SIG-M5 (cell line): Measurements from ENCODE around the gene VPS18.
"Not testable (repeated sequence)": the region's sequence is repeated elsewhere in the genome, so short reads cannot be mapped to it uniquely, and the experiment has no call there.

Experiments
- DNase-seq: peaks from one replicate; lab custom pipeline; 2025; lab: John Stamatoyannopoulos, UW

Gene VPS18, protein sequence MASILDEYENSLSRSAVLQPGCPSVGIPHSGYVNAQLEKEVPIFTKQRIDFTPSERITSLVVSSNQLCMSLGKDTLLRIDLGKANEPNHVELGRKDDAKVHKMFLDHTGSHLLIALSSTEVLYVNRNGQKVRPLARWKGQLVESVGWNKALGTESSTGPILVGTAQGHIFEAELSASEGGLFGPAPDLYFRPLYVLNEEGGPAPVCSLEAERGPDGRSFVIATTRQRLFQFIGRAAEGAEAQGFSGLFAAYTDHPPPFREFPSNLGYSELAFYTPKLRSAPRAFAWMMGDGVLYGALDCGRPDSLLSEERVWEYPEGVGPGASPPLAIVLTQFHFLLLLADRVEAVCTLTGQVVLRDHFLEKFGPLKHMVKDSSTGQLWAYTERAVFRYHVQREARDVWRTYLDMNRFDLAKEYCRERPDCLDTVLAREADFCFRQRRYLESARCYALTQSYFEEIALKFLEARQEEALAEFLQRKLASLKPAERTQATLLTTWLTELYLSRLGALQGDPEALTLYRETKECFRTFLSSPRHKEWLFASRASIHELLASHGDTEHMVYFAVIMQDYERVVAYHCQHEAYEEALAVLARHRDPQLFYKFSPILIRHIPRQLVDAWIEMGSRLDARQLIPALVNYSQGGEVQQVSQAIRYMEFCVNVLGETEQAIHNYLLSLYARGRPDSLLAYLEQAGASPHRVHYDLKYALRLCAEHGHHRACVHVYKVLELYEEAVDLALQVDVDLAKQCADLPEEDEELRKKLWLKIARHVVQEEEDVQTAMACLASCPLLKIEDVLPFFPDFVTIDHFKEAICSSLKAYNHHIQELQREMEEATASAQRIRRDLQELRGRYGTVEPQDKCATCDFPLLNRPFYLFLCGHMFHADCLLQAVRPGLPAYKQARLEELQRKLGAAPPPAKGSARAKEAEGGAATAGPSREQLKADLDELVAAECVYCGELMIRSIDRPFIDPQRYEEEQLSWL

DNA sequence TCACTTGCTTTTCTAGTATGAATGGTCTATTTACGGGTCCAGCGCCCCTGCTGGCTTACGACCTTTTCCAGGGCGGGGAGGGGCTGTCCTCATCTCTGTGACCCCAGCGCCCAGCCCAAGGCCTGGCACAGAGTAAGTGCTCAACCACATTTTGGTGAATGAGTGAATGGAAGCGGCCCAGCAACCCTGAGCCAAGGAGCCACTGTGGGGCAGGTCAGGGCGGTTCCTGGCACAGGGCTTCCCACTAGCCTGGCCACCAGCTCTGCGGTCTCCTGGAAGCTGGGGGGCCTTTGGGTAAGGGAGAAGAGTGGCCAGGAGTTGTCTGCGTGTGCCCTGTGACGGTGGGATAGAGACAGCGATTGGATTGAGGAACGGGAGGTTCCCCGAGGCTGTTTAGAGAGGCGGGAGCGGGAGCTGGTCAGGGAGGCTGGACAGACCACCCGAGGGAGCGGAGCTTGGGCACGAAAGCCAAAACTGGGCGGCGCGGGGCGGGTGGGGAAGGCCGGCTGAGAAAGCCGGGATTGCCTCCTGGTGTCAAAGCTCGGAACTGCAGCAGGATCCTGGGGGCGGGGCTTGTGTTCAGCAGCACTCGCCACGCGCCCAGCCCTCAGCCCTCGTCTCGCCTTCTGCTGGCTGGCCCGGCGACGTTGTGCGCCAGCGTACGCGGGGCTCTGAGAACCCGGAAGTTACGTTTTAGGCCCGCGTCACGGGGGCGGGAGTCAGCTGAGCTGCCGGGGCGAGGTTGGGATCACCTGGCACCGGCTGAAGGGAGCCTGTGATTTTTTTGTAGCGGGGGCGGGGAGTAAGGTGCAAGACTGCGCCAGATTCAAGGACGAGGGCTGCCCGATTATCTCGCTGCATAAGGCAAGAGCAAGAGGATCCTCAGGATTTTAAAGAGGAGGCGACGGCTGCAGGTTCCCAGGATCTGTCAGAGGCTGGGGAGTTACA is at the start of gene VPS18:
VPS18 (plus strand) TSS at position 718 of the 948 bp plus-strand sequence. CDS start 319 bp downstream, outside the sequence.
- peak; percentile 63 for DNase-seq

DNA sequence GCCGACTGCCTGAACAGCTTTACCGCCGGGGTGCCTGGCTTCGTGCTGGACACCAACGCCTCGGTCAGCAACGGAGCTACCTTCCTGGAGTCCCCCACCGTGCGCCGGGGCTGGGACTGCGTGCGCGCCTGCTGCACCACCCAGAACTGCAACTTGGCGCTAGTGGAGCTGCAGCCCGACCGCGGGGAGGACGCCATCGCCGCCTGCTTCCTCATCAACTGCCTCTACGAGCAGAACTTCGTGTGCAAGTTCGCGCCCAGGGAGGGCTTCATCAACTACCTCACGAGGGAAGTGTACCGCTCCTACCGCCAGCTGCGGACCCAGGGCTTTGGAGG is 49.6 kb upstream of the VPS18 start:
- no peak for DNase-seq

DNA sequence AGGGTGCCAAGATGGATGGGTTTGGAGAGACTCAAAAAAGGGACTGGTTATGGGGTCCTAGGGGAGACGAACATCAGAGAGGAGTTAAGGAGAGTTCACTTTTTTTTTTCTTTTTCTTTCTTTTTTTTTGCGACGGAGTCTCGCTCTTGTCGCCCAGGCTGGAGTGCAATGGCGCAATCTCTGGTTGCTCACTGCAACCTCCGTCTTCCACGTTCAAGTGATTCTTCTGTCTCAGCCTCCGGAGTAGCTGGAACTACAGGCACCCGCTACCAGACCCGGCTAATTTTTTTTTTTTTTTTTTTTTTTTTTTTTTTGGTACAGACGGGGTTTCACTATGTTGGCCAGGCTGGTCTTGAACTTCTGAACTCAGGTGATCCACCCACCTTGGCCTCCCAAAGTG is 49.2 kb upstream of the VPS18 start:
- DNase-seq = no peak

DNA sequence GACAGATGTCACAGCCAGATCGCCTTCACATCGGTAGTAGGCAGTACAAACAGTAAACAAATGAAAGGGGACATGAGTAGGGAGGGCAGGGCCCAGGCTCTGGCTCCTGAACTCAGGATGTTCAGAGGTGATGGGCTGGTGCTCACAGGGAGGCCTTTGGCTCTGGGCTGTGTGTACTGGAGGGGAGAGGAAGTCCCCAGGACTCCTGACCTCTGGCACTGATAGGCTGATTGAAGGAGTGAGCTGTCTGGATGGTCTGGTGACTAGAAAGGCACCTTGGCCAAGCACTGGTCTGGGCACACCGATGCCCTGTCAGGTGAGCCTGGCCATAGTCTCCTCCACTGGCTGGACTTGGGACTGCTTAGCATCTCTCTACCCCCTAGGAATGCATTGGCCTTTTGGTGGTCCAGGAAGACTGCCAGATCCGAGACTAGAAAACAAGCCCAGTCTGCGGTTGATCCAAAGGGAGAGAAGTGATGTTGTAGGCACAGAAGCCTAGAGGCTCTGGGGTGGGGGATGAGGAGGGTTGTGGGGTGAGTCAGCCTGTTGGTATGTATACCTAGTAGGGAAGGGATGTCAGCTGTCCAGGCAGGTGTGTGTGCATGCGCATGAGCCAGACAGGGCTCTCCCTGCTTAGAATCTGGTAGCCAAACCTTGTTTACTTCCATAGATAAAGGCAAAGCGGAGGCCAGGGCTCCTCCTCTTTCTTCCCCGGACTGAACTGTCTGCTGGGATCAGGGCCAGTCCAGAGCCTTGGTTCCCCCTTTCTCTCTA is 48.6 kb upstream of the VPS18 start:
- DNase-seq = no peak

DNA sequence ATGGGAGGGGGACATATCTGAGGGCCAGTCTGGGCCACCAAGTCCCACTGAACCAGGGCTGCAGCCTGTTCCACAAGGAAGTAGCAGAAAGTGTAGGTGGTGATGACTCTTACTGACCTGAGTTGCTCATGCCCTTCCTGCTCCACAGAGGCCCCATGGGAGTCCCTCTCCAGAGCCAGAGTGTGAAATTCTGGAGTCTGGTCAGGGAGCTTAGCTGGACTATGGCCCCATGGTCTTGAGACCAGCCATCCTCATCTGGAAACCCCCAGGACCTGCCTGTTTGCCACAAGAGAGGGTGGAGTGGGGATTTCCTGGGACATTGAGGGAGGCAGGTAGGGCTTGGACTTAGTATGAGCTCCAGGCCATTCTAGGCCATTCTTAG is 47.4 kb upstream of the VPS18 start:
- no peak for DNase-seq

DNA sequence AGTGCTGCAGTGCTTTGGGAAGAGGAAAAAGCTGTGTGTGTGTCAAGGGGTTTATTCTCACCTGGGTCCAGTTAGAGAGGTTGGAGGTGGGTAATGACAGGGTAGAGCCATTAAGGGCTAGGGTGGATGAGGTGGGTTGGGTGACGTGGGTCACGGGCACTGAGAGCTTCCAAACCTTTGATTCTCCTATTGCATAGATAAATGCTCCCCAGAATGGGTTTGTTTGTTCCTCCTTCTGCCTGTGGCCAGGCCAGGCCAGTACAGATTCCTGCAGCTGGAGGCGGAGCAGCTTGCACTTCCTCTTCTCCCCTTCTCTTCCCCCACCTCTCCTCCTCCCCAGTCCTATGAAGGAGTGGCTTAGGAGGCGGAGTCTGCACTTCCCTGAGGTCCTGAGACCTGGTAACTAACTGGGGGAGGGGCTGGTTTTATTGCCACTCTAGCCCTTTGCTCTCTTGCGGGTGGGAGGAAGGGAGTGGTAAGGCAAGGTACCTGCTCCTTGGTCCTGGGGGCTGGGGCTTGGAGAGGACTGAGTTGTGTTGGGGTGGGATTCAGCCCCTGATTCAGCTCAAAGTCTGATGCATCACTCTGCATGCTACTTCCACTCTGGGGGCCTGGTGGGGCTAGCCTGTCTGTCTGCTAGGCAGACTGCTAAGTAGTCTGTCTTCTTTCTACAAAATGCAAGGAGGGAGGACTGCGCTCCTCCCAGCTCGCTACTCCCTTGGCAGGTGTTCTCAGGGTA is 46.9 kb upstream of the VPS18 start:
- DNase-seq = peak; percentile 72

DNA sequence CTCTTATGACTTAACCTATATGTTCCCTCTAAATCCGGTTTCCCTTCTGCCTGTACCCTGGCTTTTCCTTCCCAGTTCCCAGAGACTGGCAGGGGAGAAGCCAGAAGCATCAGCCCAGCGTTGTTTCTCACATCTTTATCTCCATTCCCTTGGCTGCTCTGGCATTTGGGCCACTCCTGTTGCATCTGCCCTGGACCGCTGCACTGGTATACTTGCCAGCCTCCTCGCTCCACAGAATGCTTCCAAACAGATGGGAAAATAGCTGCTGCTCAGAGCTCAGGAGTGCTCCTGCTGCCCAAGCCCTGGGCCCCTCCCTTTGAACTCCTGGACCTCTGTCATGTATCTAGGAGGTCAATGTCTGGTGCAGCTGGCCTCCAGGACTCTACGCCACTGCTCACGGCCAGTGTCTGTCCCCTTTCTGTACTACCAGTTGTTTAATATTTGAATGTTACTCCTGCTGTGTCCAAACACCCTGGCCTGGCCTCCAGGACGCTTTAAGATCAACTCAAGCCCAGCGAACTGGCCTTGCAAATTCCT is 43.6 kb upstream of the VPS18 start:
- DNase-seq = no peak

DNA sequence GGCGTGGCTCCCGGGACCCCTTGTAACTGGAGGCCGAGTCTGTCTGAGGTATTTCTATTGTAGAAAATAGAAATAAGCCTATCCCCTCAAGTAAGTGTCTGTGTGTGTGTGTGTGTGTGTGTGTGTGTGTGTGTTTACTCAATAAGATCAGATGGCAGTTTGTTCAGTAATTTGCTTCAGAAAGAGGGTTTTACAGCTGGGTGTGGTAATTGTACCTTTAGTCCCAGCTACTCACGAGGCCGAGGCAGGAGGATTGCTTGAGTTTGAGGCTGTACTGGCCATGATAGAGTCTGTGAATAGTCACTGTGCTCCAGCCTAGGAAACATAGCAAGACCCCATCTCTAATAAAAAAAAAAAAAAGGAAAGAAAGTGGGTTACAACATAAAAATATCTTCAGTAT is 41.7 kb upstream of the VPS18 start:
- no peak for DNase-seq

DNA sequence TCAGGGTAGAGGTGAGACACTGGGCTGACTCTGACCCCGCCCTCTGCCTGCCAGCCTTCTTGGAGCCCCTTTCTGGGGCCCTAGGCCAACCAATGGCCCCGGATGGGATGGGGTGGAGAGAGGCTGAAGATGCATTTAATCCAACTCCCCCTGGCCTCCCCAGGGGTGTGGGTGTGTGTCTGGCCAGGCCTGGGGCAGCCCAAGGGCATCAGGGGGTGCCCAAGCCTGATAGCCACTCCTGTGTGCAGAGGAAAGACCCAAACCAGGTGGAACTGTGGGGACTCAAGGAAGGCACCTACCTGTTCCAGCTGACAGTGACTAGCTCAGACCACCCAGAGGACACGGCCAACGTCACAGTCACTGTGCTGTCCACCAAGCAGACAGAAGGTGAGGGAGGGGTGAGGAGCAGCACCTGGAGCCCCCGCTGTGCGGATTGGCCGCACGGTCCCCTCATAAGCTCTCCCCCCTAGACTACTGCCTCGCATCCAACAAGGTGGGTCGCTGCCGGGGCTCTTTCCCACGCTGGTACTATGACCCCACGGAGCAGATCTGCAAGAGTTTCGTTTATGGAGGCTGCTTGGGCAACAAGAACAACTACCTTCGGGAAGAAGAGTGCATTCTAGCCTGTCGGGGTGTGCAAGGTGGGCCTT is 40.9 kb upstream of the VPS18 start:
- no peak for DNase-seq

DNA sequence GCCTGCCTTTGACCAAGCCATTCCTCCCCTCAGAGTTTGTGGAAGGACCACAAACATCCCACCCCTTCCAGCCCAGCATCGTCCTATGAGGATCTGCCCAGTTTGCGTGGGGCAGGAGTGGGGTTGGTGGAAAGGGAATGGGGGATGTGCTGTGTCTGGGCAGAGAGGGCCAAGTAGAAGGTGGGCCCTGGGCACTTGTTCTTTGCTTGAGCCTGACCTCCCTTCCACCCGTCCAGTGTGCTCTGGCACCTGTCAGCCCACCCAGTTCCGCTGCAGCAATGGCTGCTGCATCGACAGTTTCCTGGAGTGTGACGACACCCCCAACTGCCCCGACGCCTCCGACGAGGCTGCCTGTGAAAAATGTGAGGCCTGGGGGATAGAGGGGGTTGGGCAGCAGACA is 40.1 kb upstream of the VPS18 start:
- no peak for DNase-seq

DNA sequence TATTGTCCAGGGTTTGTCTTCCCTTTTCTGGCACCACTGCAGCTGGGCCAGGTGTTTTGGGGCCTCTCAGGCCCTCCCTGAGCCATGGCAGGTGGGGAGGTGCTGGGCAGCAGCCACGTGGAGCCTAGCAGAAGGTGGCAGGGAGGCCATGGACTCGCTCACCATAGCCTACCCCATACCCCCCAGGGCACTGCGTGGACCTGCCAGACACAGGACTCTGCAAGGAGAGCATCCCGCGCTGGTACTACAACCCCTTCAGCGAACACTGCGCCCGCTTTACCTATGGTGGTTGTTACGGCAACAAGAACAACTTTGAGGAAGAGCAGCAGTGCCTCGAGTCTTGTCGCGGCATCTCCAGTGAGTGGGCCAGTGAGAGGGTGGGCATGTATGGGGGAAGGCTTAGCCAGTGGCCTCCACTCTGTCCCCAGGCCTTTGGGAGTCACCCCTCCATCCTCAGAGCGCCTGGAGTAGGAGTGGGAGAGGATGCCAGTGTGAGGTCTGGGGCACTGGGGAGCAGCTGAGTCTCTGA is 38.5 kb upstream of the VPS18 start:
- DNase-seq = no peak

DNA sequence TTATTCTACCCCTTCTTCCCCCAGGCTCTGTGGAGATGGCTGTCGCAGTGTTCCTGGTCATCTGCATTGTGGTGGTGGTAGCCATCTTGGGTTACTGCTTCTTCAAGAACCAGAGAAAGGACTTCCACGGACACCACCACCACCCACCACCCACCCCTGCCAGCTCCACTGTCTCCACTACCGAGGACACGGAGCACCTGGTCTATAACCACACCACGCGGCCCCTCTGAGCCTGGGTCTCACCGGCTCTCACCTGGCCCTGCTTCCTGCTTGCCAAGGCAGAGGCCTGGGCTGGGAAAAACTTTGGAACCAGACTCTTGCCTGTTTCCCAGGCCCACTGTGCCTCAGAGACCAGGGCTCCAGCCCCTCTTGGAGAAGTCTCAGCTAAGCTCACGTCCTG is 37.5 kb upstream of the VPS18 start:
- DNase-seq = no peak

DNA sequence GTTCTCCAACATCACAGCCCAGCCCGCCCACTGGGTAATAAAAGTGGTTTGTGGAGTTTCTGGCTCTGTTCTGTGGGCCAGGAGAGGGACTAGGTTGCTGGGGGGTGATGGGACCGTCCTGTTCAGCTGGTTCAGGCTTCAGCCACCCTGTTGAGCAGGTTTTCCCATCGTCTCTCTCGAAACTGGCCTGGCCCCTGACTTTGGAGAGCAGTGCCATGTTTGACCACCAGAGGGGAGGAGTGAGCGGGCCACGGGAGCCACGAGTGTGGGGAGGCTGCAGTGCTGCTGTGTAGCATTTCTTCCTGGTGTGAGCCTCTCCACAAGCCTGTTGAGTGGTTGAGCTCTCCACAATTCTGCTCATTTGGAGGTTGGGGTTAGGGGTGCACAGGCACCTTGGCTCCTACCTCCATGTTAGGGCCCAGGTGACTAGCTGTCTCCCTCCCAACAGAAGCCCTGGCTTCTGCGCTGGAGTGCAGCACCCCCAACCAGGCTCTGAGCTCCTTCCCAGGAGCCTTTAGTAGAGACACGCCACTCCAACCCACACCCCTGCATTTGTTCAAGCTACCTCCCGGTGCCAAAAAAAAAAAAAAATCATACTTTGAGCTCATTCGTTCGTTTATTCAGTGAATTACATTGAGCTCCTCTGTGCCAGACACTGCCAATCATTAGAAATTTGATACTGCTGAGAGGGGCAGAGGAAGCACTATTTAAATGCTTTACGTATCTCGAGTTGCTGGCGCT is 36.5 kb upstream of the VPS18 start:
- DNase-seq = no peak

DNA sequence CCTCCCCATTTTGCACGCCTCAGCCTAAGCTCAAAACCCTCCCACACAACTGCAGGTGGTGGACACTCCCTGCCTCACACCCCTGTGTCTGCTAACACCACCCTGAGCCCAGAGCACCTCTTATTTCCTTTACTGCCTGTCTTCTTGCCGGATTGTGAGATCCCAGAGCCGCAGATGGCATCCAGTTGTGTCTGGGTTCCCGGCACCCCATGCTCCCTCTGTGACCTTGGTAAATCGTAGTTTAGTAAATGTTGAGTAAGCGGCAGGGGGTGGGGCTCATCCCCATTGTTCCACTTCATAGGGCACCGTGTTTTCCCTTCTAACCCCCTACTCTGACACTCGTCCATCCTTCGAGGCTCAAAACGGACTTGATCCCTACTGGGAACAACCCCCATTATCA is 35.5 kb upstream of the VPS18 start:
- no peak for DNase-seq

DNA sequence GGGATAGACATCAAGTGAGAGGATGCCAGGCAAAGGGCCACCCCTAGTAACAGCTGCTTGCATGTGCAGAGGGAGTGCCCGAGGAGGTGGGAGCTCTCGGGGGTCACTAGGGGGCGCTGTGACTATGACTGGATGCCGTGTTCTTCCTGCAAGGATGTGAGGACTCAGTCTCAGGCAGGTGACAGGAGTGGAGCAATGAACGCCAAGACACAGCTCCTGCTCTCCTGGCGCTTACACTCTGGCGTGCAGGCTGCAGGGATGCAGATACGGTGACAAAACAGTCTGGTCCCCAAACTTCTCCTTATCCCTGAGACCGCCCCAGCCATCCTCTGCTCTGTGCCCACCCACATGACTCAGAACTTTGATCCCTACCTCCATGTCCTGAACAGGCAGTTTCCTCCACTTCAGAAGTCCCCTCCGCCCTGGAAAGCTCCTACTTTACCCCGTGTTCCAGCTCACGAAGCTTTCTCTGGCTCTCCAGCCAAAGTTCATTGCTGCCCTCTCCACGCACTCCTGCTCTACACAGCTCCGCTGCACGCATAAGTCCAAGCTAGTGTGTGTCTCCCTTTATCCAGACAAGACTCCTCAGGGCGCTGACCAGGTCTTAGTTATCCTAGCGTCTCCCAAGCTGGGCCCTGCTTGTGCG is 34.9 kb upstream of the VPS18 start:
- no peak for DNase-seq

DNA sequence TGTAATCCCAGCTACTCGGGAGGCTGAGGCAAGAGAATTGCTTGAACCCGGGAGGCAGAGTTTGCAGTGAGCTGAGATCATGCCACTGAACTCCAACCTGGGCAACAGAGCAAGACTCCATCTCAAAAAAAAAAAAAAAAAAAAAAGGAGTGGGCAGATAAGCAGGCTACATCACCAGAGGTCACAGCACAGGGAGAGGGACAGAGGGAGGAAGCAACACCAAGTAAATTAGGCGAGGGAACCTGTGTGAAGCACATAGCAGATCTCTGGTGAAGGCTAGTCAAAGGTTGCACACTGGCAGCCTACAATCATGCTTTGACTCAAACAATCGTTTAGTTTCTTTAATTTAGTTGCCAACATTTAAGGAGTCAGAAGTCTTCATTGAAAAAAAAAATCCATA is 33.1 kb upstream of the VPS18 start:
- not testable (repeated sequence) for DNase-seq

DNA sequence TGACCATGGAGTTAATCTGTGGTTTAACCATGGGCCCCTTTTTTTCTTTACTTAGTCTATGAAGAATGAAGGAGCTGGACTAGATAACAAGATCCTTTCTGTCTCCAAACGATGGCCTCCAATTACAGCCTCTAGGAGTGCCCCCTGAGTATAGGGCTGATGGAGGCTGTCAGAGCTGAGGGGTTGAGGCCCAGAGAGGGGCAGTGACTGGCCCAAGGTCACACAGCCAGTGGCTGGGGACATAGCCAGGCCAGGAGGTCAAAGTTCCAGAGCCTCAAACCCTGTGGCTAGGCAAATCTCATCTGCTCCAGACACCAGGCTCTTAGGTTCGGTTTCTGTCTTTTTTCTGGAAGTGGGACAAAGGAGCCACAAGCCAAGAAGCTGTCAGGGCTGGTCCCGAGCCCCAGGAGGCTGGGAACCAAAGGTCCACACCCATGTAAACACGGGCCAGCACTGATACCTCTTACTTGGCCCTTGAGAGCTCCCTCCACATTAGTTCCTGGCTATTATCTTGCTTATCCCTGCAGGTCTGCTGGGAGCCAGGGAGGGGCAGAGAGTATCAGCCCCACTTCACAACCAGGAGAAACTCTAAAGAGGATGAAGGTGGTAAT is 30.5 kb upstream of the VPS18 start:
- DNase-seq = no peak

DNA sequence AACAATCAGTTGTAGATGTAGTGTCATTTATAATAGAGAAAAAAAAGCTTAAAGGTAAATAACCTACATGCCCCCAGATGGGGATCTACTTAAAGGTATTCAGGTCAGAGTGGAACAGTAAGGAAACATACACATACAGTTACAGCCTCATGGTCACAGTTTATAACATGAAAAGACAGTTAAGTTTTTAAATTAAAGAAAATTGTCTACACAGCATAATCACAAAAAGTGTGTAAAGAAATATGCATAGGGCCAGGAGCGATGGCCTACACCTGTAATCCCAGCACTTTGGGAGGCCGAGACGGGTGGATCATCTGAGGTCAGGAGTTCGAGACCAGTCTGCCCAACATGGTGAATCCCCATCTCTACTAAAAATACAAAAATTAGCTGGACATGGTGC is 27.1 kb upstream of the VPS18 start:
- DNase-seq = no peak
